NCI-H748 (cell line): ENCODE results near the gene PPP4R1.
A peak's percentile ranks its signal among the peaks of the same experiment; 100 is the strongest.
"Not testable (repeated sequence)": the region's sequence is repeated elsewhere in the genome, so short reads cannot be mapped to it uniquely, and the experiment has no call there.

Experiments
- DNase-seq: peaks from one replicate; lab custom pipeline; 2025; ENCODE audit not compliant: unreplicated experiment; lab: John Stamatoyannopoulos, UW

Gene PPP4R1, protein sequence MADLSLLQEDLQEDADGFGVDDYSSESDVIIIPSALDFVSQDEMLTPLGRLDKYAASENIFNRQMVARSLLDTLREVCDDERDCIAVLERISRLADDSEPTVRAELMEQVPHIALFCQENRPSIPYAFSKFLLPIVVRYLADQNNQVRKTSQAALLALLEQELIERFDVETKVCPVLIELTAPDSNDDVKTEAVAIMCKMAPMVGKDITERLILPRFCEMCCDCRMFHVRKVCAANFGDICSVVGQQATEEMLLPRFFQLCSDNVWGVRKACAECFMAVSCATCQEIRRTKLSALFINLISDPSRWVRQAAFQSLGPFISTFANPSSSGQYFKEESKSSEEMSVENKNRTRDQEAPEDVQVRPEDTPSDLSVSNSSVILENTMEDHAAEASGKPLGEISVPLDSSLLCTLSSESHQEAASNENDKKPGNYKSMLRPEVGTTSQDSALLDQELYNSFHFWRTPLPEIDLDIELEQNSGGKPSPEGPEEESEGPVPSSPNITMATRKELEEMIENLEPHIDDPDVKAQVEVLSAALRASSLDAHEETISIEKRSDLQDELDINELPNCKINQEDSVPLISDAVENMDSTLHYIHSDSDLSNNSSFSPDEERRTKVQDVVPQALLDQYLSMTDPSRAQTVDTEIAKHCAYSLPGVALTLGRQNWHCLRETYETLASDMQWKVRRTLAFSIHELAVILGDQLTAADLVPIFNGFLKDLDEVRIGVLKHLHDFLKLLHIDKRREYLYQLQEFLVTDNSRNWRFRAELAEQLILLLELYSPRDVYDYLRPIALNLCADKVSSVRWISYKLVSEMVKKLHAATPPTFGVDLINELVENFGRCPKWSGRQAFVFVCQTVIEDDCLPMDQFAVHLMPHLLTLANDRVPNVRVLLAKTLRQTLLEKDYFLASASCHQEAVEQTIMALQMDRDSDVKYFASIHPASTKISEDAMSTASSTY

DNA sequence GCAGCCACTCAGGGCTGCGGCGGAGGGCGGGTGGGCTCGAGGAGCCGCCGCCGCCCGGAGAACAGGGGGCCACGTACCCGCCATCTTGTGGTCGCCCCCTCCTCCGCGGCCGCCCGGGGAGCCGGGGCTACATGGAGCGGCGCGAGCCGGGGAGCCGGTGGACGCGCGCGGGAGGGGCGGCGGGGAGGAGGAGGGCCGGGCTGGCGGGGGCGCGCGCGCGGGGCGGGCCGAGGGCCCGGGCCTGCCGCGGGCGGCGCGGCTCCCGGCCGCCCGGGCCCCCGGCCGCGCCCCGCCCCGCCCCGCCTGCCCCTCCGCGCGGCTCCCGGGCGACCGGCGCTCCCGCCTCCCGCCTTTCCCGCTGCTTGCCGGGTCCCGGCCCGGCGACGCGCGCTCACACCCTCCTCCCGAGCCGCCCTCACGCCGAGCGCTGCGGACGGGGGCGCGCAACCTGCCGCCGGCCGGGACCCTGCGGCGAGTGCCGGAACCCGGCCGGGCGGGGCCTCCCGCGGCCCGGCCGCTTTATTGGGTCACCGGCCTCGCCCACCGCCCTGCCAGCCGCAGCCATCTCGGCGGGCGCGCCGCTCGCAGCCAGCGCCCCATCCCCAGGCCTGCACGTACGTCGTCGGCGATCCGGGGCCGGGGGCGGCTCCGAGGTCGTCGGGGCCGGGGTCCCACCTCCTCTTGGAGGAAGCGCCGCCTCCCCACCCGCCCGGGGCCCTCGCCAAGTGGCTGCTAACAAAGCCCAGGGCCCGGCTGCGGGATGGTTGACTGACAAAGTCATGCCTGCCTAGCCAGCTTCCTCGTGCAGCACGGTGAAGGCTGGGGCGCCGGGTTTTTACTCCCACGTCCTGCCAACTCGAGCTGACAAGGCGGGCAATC lies at the start of gene PPP4R1:
PPP4R1 (minus strand) TSS at position 159 of the 879 bp plus-strand sequence; CDS start at position 84, 75 bp downstream.
- DNase-seq, result peak; percentile 82

DNA sequence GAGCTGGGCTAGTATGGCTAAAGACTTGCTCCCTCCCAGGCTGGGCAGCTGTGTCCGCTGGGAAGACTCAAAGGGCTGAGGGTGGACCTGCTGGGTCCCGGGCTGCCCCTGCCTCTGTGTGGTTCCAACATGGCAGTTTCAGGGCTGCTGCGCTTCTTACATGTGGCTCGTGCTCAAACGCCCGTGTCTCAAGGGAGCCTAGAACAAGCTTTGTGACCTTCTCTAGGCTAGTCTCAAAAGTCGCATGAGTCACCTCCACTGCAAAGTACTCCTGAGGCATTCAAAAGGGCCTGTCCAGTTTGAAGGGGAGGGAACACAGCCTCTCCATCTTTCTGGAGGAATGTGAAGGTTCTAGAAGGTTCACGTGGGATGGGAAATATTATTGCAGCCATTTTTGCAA lies 49.0 kb upstream of the PPP4R1 start:
- DNase-seq, result no peak

GRCh38 chr18:9661564-9661963 lies 47.2 kb upstream of the PPP4R1 start:
- no peak for DNase-seq

DNA sequence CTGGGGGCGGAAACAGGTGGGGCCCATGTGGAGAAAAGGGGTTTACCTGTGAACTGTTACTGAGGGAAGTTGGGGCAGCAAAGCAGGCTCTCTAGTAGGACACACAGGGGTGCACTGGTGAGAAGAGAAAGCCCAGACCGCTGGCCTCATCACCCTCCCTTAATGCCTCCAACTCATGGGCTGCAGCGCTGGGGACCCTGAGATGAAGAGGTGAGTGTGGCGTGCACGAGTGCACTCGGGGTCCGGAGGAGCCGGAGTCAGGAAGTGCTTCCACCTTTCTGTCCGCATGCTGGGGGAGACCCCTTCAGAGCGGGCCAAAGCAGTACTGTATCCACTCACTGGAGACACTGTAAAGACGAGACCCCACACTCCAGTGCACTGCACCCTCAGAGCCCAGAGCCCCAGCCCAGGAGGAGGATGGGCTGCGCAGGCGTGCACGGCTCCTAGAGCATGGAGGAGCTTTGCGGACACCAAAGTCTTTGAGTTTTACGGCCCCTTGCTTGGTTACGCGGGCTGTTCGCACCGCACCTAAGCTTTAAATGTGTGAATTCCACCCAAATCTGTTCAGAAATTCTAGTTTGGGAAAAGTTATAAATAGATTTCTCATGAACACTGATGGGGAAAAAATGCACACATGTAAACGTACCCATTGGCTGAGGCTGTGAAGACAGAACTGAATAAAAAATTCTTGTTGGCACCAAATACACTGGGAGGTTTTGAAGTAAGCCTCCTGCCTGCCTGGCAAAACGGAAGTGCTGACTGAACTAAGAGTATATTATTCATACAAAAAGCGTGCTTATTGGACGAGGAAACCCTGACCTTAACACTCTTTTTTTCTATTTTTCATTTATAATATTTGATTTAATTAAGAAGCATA lies 45.4 kb upstream of the PPP4R1 start:
- DNase-seq, result no peak

- no peak for DNase-seq
Measured at GRCh38 chr18:9658087-9658641, 43.8 kb upstream of the PPP4R1 start.

DNA sequence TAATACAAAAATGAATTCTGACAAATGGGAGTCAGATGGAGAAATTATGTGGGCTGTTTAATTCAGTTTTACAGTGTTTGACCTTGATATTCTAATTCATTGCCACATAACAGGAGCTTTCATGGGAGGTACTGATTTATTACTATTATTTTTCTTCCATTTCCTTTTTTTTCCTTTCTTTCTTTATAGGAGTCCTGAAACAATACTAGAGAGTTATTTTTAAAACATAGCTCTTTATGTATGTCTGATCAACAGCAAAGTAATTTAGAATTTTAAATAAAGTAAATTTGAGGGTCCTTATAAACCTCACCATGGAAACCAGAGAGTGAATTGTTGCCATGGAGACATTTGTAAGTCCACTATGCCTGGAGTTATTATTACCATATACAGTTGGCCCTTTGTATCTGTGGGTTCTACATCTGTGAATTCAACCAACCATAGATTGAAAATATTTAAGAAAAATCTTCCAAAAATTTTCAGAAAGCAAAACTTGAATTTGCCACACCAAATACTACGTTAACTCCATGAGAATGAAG lies 40.9 kb upstream of the PPP4R1 start:
- peak; percentile 46 for DNase-seq

- peak; percentile 79 for DNase-seq
Measured at GRCh38 chr18:9653390-9653789, 39.0 kb upstream of the PPP4R1 start.

- no peak for DNase-seq
Measured at GRCh38 chr18:9649164-9649540, 34.8 kb upstream of the PPP4R1 start.

DNA sequence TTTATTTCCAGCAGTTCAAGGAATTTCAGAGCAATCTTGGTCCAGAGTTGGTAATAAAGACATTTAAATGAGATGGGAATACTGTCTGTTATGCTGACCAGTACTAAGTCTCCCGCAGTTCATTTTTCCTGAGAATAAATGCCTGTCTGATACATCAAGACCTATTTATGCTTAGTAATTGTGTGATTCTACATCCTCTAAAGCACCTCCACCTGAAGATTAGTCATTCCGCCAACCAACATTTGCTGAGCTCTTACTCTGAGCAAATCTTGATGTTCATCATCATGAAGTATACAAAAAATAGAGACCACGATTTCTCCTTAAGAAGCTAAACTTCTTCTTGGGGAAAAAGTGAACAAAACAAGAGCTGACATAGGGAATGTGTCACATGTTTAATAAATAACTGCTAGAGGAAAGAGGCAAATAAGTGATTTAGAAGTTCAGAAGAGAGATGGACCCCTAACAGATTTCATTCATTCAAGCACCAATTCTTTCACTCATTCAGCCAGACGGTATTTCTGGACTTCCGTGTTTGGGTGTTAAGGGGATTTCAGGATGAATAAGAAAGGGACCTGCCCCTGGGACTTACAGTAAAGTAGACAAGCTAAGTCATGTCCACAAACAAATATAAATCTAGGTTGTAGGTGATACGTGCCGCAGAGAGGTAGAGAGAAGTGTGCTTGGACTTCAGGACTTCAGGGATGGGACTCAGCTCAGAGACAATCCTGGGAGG lies 34.2 kb upstream of the PPP4R1 start:
- DNase-seq, result no peak

GRCh38 chr18:9647496-9648323 lies 33.4 kb upstream of the PPP4R1 start:
- no peak for DNase-seq

DNA sequence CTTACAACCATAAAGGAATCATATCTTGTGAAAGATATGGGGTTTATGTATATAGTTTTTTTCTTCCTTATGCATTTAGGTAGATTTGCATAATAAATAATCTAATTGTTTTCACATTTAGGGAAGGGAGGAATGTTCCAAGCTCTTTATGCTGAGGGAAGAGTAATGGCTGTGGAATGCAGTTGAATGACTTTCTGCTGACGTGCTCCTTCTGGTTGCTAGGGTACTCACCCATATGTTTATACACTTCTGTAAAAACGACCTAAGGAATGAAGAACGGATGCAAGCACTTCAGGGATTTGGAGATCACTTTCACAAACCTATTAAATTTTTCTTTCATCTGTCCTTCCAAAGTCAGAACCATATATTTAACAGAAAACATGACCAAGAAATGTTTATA lies 29.2 kb upstream of the PPP4R1 start:
- peak; percentile 33 for DNase-seq

DNA sequence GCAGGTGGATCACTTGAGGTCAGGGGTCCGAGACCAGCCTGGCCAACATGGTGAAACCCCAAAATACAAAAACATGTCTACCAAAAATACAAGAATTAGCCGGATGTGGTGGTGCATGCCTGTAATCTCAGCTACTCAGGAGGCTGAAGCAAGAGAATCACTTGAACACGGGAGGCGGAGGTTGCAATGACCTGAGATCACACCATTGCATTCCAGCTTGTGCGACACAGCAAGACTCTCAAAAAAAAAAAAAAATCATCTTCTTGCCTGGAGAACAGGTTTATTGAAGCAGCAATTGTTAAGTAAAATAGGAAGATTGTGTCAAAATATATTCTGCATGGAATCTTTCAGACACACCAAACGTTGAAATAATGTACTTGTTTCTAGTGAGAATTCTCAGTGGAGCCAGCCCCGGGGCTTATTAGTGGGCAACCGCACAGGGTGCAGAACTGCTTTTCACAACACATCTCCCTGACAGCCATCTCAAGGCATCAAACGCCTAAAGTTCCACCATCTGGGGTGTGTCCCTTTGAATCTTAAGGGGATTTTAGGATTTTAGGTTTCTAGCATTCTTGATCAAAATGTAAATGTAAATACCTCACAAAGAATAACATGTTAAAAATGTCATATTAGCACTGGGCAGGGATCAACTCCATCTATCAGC lies 28.6 kb upstream of the PPP4R1 start:
- no peak for DNase-seq

- not testable (repeated sequence) for DNase-seq
Measured at GRCh38 chr18:9641081-9641480, 26.7 kb upstream of the PPP4R1 start.

GRCh38 chr18:9638886-9639285 lies 24.5 kb upstream of the PPP4R1 start:
- peak; percentile 95 for DNase-seq

DNA sequence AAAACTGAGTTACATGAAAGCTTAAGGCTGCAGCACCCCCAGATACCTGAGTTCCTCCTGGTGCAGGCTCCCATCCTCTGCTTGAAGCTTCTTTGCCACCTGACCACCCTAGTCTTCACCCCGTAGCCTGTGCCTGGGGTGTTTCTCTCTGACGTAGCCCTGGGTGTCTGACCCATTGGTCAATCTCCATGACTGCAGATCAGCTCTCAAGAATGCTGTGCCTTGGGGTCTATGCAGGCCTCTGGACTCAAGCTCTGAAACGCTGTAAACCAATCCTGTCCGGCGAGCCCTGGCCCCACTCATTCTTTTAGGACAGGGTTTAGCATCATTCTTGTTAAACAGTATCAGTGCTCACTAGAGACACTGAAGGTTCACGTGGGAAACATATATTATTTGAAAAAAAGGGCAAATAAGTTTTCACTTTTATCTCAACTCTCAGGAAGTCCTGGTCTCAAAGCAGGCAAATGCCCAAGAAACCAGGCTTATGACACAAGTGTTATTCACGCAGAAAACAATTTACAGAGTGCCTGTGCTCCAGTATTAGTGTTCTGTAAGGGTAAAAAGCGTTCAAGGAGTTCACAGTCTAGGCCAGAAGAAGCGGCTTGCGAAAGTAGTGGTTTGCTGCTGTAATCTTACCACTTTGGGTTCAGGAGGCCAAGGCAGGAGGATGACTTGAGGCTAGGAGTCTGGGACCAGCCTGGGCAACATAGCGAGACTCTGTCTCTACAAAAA lies 22.8 kb upstream of the PPP4R1 start:
- DNase-seq, result no peak

GRCh38 chr18:9634856-9635255 lies 20.5 kb upstream of the PPP4R1 start:
- DNase-seq, result no peak
